ENCODE data around the gene APCDD1L.
A peak's percentile ranks its signal among the peaks of the same experiment; 100 is the strongest.

Gene APCDD1L

GRCh38 chr20:58463256-58463655, 51.9 kb downstream of the APCDD1L start:
- no peak for DNase-seq

- DNase-seq, result no peak
These were observed 53.3 kb downstream of the APCDD1L start for GRCh38 chr20:58461899-58462298.

- DNase-seq, result no peak
These were observed 54.1 kb downstream of the APCDD1L start for GRCh38 chr20:58461104-58461503.

- DNase-seq, result no peak
These were observed 56.0 kb downstream of the APCDD1L start for GRCh38 chr20:58459058-58459750.

- DNase-seq, result no peak
These were observed 56.7 kb downstream of the APCDD1L start for GRCh38 chr20:58458342-58459057.

- DNase-seq, result no peak
These were observed 58.0 kb downstream of the APCDD1L start for GRCh38 chr20:58457083-58457695.

GRCh38 chr20:58454460-58454859, 60.7 kb downstream of the APCDD1L start:
- DNase-seq, result no peak

GRCh38 chr20:58453391-58453790, 61.8 kb downstream of the APCDD1L start:
- no peak for DNase-seq

GRCh38 chr20:58452667-58453255, 62.4 kb downstream of the APCDD1L start:
- no peak for DNase-seq

- DNase-seq, result no peak
These were observed 64.9 kb downstream of the APCDD1L start for GRCh38 chr20:58450254-58450653.

- DNase-seq, result no peak
These were observed 65.4 kb downstream of the APCDD1L start for GRCh38 chr20:58449681-58450221.

GRCh38 chr20:58448958-58449357, 66.2 kb downstream of the APCDD1L start:
- DNase-seq, result no peak

GRCh38 chr20:58447511-58448391, 67.4 kb downstream of the APCDD1L start:
- peak; percentile 50 for DNase-seq

GRCh38 chr20:58446960-58447265, 68.3 kb downstream of the APCDD1L start:
- DNase-seq, result no peak

GRCh38 chr20:58446264-58446959, 68.8 kb downstream of the APCDD1L start:
- DNase-seq, result no peak

- no peak for DNase-seq
These were observed 70.4 kb downstream of the APCDD1L start for GRCh38 chr20:58444746-58445255.

- DNase-seq, result no peak
These were observed 73.5 kb downstream of the APCDD1L start for GRCh38 chr20:58441723-58442122.

GRCh38 chr20:58440021-58440767, 75.0 kb downstream of the APCDD1L start:
- DNase-seq, result no peak

- no peak for DNase-seq
These were observed 76.0 kb downstream of the APCDD1L start for GRCh38 chr20:58438970-58439808.
